ENCODE results near the gene GAB3.

GAB3 gene

GRCh38 chrX:154751203-154751668, 359 bp upstream of the GAB3 start:
- DNase-seq (ENCODE audit: low spot score): no peak

DNA sequence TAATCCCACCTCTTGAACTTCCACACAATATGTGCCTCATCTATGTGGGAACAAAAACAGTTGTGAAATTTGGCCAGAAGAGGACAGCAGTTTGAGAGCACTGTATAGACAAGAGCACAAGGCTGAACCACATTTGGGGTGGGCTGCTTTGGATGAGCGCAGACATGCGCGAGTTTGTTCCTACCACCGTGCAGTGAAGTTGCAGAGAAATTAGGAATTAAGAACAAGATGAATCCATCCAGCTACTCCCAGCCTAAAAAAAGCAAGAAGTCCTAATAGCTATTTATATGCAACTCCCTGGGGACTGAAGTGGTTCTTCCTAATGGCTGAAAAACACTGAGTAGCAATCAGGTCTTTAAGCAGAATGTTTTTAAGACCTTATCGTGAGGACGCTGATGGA, 1.0 kb downstream of the GAB3 start:
- peak; percentile 27 for DNase-seq (ENCODE audit: low spot score)

GRCh38 chrX:154748712-154749339, 2.1 kb downstream of the GAB3 start:
- DNase-seq (ENCODE audit: low spot score): peak; percentile 83

DNA sequence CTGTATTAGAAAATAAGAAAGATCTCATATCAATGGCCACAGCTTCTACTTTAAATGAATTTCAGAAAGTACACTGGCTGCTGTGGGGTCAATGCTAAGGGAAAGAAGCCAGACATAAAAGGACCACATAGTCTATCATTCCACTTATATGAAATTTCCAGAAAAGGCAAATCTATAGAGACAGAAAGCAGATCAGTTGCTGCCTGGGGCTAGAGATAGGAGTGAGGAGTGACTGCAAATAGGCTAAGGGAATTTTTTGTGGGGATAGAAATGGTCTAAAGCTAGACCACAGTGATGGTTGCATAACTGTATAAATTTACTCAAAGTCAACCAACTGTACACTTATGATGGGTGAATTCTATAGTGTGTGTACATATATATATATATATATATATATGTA, 8.3 kb downstream of the GAB3 start:
- no peak for DNase-seq (ENCODE audit: low spot score)

GRCh38 chrX:154739952-154740465, 10.9 kb downstream of the GAB3 start:
- DNase-seq (ENCODE audit: low spot score): no peak

- DNase-seq (ENCODE audit: low spot score): no peak
These were observed 12.7 kb downstream of the GAB3 start for GRCh38 chrX:154738011-154738738.

- DNase-seq (ENCODE audit: low spot score): peak; percentile 35
These were observed 13.7 kb downstream of the GAB3 start for GRCh38 chrX:154737136-154737535.

- DNase-seq (ENCODE audit: low spot score): no peak
These were observed 15.0 kb downstream of the GAB3 start for GRCh38 chrX:154735695-154736393.

DNA sequence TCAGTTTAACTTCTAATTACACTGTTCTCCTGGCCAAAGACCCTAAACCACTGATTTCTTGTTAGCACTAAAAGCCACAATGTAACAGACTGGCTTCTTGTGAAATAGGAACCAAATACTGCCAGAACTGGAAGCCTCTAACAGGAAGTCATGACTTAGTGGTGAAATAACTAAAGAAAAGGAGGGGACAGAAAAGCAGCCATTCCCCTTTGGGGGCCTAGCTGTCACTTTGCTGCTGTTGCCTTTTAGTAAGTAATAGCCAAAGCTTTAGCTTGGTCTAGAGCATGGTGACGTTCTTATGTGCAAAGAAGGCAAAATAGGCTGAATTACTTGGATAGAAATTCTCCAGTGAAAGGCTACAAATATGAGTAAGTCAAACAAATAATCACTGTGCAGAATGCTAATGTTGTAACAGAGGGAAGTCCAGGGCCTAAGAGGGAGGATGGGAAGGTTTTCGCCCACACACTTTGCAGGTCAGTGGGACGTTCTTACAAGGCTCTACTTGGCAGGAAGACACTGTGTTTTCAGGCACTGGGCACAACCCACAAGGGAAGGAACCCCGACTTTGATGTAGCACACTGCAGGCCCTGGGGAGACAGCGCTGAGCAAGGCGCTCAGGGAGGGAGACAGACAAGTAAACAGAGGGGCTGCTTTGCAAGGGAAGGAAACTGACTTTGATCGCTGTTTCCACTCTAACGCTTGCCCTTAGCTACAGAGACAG, 16.7 kb downstream of the GAB3 start:
- no peak for DNase-seq (ENCODE audit: low spot score)

DNA sequence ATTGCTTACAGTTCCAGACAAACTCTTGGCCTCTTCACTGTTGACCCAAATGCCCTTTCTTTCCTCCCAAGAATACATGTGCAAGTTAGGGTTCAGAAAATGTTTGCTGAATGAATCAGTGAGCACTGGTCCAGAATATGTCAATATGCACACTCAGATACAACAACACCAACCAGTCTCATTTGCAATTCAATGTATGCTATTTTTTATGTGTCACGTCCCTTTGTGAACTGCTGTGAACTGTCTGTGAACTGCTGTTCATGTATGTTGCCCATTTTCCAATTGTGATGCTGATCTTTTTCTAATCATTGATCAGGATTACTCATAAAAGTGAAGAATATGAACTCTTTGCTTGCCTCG, 17.8 kb downstream of the GAB3 start:
- no peak for DNase-seq (ENCODE audit: low spot score)

DNA sequence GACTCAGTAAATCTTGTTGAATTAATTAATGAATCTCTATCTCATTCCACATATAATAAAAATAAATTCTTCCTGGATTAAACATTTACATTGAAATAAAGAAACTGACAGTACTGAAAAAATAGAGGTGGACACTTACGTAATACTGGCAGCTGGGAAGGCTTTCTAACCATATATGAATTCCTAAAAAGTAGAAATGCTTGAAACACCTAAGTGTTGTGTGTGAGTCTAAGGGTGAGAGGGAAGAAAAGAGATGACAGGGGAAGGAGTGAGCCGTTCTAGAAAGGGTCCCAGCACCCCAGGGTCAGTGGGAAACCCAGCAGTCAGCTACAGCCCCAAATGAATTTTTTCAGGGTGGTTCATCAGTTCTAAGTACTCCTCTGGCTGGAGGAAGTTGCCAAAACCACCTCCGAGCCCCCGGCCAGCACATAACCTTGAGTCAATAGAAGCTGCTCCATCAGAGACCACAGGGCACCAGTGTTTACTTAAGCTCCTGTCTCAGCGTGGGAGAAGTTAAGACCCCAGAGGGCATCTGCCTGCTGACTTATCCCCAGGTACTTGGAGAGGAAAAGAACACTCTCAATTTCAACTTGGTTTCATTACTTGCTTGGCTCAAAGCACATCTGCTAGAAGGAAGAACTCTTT, 18.3 kb downstream of the GAB3 start:
- DNase-seq (ENCODE audit: low spot score): no peak

DNA sequence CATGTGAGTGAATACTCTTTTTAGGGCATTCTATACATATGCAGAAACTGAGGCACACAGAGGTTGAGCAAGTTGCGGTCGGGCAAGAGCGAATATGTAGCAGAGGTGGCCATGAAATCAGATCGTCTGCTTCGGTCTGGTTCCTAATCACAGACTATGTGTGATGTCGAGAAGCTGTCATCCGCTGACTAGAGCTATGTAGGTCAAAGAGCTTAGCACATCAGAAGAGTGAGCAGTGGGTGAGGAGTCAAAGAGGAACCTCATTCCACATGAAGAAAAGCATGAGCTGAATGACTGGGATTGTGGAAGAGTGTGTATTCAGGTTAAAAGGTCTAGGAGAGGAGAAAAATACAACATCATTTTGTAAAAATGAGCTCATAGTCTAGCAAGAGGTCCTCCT, 19.0 kb downstream of the GAB3 start:
- no peak for DNase-seq (ENCODE audit: low spot score)

DNA sequence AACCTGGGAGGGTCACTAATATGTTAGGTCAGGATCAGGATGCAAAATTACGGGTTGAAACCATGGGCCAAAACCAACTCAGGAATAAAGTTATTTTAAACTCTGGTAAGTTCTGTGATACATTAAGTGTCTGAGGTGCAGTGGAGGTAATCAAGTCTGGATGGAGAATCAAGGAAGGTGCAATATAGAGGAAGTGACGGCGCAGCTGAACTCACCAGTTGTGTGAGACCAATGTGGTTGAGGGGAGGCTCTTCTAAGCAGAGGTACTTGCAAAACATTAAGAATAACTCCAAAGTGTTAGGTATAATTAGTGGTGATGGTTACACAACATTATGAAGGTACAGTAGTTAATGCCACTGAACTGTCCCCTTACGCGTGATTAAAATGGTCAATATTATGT, 19.7 kb downstream of the GAB3 start:
- no peak for DNase-seq (ENCODE audit: low spot score)

GRCh38 chrX:154730253-154730891, 20.5 kb downstream of the GAB3 start:
- DNase-seq (ENCODE audit: low spot score): no peak

DNA sequence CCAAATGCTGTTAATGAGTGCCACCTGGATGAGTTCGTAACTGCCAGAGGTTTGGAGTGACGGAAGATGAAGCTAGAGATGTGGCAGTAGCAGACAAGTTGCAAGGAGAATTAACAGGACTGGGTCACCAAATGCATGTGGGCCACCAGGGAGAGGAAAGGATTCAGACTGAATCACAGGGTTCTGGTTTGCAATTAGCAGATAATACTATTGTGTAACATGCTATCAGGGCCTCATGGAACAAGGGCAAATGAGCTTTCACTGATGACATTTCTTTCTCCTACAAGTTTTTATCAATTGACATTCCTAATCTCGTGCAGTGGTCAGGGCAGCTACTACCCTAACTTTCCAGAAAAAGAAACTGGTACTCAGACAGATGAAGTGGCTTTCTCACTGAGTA, 21.4 kb downstream of the GAB3 start:
- no peak for DNase-seq (ENCODE audit: low spot score)

DNA sequence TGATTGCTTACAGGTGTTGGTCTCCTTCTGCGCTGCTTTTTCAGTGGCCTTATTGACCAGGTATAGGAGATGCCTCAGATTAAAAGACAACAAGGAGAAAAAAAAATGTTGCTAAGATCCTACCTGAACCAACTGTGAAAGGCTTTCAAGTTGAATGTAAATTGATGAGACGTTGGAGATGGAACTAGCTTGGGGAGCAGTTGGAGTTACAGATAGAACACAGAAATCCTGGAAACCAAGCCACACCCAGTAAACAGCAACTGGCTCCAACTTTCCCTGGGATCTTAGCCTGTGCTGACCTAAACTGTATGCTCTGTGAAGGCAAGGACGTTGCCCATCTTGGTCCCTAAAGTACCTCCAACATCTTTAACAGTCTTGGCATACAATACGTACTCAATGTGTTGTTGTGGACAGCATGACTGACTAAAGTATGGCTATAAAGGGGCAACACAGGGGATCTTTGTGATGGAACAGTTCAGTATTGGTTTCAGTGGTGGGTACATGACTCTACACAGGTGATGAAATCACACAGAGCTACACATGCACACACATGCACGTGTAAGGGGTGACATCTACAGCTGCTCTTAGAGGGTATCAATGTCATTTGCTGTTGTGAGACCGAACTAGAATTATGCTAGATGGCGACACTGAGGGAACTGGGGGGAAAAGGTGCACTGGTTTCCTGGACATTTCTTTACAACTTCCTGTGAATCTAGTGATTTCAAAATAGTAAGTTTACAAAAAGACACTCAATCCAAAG, 22.3 kb downstream of the GAB3 start:
- no peak for DNase-seq (ENCODE audit: low spot score)

GRCh38 chrX:154727871-154728270, 23.0 kb downstream of the GAB3 start:
- DNase-seq (ENCODE audit: low spot score): no peak

- DNase-seq (ENCODE audit: low spot score): no peak
These were observed 23.5 kb downstream of the GAB3 start for GRCh38 chrX:154727418-154727817.

DNA sequence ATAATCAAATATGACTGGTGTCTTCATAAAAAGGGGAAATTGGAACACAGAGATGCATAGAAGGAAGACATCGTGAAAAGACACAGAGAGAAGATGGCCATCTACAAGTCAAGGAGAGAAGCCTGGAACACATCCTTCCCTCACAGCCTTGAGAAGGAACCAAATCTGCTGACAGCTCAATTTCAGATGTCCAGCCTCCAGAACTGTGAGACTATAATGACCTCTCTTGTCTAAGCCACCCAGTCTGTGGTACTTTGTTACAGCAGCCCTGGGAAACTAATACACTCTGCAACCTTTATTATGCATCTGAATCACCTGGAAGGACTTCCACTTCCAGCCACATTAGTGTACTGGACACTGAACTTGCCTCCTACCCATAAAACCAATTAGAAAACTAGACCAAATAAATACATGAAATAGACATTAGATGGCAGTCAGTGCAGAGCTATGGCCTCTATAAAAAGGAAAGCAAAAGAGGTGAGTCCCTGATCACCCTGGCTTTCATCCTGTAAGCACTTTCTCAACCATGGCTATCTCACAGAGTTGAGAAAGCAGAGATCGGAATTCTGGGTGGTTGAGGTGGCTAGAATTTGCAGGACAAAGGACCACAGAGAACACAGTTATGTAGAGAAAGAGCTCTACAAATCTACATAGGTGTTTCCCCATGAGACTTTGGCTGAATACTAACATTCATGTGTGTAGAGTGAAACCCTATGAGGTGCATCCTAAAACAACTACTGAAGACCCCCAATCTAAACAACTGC, 25.7 kb downstream of the GAB3 start:
- no peak for DNase-seq (ENCODE audit: low spot score)

DNA sequence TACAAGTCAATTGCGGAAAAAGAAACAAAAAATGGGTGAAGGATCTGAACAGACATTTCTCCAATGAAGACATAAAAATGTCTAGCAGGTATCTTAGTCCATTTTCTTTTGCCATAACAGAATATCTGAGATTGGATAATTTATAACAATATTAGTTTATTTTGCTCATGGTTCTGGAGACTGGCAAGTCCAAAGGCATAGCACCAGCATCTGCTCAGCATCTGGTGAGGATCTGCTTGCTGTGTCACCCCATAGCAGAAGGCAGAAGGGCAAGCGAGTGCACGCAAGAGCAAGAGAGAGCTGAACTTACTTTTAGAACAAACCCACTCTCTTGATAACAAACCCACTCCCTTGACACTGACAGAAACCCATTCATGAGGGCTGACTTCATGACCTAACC, 29.7 kb downstream of the GAB3 start:
- DNase-seq (ENCODE audit: low spot score): no peak

Data from hematopoietic multipotent progenitor cell treated with erythropoietin and hydrocortisone succinate and interleukin-3 and kit ligand, for 15 days (in vitro differentiated cells).